RCC 7860 (cell line): ENCODE measurements around the gene ANKRD62.
"Not testable (repeated sequence)": the region's sequence is repeated elsewhere in the genome, so short reads cannot be mapped to it uniquely, and the experiment has no call there.

Source experiments
- DNase-seq: peaks from one replicate; pipeline ENCODE4 v3.0.0-alpha.2; 2015; ENCODE audit warnings: low spot score
- FAIRE-seq: peaks from 2 replicates; lab custom pipeline; 2012; peaks lifted over from hg19 to GRCh38; lab: Jason Lieb, UNC

ANKRD62 gene

GRCh38 chr18:12064086-12064763 lies 29.4 kb upstream of the ANKRD62 start:
- FAIRE-seq (no peak), DNase-seq (no peak)

GRCh38 chr18:12065397-12065796 lies 28.2 kb upstream of the ANKRD62 start:
- DNase-seq: no peak
- no peak for FAIRE-seq

GRCh38 chr18:12066910-12067511 lies 26.6 kb upstream of the ANKRD62 start:
- DNase-seq: no peak
- no peak for FAIRE-seq

- DNase-seq (no peak), FAIRE-seq (no peak)
Measured at GRCh38 chr18:12067671-12068070, 26.0 kb upstream of the ANKRD62 start.

GRCh38 chr18:12068316-12068949 lies 25.2 kb upstream of the ANKRD62 start:
- not testable (repeated sequence) for FAIRE-seq, DNase-seq

- DNase-seq (no peak), FAIRE-seq (no peak)
Measured at GRCh38 chr18:12068950-12069320, 24.7 kb upstream of the ANKRD62 start.

- not testable (repeated sequence) for FAIRE-seq, DNase-seq
Measured at GRCh38 chr18:12071066-12071465, 22.6 kb upstream of the ANKRD62 start.

- FAIRE-seq (no peak), DNase-seq (no peak)
Measured at GRCh38 chr18:12072996-12073395, 20.6 kb upstream of the ANKRD62 start.

- FAIRE-seq: no peak
Measured at GRCh38 chr18:12074736-12075135, 18.9 kb upstream of the ANKRD62 start.

GRCh38 chr18:12076424-12077140 lies 17.1 kb upstream of the ANKRD62 start:
- no peak for FAIRE-seq
- DNase-seq: no peak

More at GRCh38 chr18:12074736-12075135, 18.9 kb upstream of the ANKRD62 start:
- DNase-seq: no peak

- not testable (repeated sequence) for DNase-seq, FAIRE-seq
Measured at GRCh38 chr18:12077994-12078393, 15.6 kb upstream of the ANKRD62 start.

- FAIRE-seq (no peak), DNase-seq (no peak)
Measured at GRCh38 chr18:12079491-12080237, 14.0 kb upstream of the ANKRD62 start.

GRCh38 chr18:12085136-12085535 lies 8.5 kb upstream of the ANKRD62 start:
- no peak for DNase-seq
- FAIRE-seq: no peak

GRCh38 chr18:12085786-12086185 lies 7.9 kb upstream of the ANKRD62 start:
- no peak for FAIRE-seq

GRCh38 chr18:12086249-12086648 lies 7.4 kb upstream of the ANKRD62 start:
- FAIRE-seq (no peak), DNase-seq (no peak)

More at GRCh38 chr18:12085786-12086185, 7.9 kb upstream of the ANKRD62 start:
- no peak for DNase-seq

GRCh38 chr18:12086677-12087470 lies 6.8 kb upstream of the ANKRD62 start:
- FAIRE-seq: no peak
- no peak for DNase-seq

- no peak for FAIRE-seq
Measured at GRCh38 chr18:12087471-12088025, 6.1 kb upstream of the ANKRD62 start.

GRCh38 chr18:12088096-12088495 lies 5.5 kb upstream of the ANKRD62 start:
- DNase-seq (no peak), FAIRE-seq (no peak)

More at GRCh38 chr18:12087471-12088025, 6.1 kb upstream of the ANKRD62 start:
- DNase-seq: no peak

- FAIRE-seq (no peak), DNase-seq (no peak)
Measured at GRCh38 chr18:12088731-12089375, 4.8 kb upstream of the ANKRD62 start.
